GM21717 (cell line): ENCODE results near the gene UBFD1.
A peak's percentile ranks its signal among the peaks of the same experiment; 100 is the strongest.
"Not testable (repeated sequence)": the region's sequence is repeated elsewhere in the genome, so short reads cannot be mapped to it uniquely, and the experiment has no call there.

Source experiments
- ATAC-seq: cut with Tn5 transposase; IDR thresholded peaks from one replicate; pipeline ENCODE4 v1.9.1; 2021; ENCODE audit warnings: mild to moderate bottlenecking, moderate library complexity; ENCODE audit not compliant: unreplicated experiment

The UBFD1 gene, protein sequence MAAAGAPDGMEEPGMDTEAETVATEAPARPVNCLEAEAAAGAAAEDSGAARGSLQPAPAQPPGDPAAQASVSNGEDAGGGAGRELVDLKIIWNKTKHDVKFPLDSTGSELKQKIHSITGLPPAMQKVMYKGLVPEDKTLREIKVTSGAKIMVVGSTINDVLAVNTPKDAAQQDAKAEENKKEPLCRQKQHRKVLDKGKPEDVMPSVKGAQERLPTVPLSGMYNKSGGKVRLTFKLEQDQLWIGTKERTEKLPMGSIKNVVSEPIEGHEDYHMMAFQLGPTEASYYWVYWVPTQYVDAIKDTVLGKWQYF

GRCh38 chr16:23556881-23557778 lies at the start of gene UBFD1, which contains the start of gene EARS2:
Gene UBFD1 (plus strand): TSS chr16:23557727. CDS start chr16:23557743, 16 bp downstream.
Gene EARS2 (minus strand): TSS chr16:23557350. CDS start chr16:23557343, 7 bp downstream.
- ATAC-seq = peak; percentile 88

DNA sequence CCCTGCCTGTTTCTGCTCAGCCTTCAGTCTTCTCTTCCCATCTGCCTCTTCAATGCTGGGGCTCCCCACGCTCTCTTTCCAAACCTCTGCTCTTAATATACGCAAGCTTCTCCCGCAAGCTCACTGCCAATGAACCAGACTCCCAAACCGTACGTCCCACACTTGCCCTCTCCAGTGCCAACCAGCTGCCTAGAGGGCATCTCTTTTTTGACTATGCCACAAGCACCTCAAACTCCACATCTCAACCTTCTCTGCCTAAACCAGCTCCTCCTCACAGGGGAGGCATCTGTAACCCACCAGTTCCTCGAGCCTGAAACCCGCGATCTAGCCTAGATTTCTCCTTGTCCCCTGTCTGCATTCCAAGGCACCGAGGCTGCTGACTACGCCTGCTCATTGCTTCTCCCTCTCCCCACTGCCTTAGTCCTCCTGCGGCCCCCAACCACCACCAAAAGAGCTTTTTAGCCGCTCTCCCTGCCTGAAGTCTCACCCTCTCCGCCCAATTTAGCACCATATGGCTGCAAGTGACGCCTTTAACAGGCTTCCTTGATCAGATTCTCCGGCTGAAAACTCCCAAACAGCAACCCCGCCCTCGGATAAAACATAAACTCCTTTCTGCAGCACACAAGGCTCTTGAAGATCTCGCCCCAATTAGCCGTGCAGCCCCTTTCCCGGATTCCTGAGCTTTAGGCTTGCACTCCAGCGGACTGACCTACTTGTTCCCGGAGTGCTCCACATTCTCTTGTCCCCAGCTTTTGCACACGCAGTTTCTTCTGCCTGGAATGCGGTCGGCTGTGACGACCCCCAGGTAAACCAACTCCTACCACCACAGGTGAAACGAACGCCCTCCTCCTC lies 48.7 kb upstream of the UBFD1 start:
- ATAC-seq = no peak

- no peak for ATAC-seq
Observed at GRCh38 chr16:23509441-23509754, 48.1 kb upstream of the UBFD1 start.

- ATAC-seq = peak; percentile 7
Observed at GRCh38 chr16:23509782-23510163, 47.8 kb upstream of the UBFD1 start.

DNA sequence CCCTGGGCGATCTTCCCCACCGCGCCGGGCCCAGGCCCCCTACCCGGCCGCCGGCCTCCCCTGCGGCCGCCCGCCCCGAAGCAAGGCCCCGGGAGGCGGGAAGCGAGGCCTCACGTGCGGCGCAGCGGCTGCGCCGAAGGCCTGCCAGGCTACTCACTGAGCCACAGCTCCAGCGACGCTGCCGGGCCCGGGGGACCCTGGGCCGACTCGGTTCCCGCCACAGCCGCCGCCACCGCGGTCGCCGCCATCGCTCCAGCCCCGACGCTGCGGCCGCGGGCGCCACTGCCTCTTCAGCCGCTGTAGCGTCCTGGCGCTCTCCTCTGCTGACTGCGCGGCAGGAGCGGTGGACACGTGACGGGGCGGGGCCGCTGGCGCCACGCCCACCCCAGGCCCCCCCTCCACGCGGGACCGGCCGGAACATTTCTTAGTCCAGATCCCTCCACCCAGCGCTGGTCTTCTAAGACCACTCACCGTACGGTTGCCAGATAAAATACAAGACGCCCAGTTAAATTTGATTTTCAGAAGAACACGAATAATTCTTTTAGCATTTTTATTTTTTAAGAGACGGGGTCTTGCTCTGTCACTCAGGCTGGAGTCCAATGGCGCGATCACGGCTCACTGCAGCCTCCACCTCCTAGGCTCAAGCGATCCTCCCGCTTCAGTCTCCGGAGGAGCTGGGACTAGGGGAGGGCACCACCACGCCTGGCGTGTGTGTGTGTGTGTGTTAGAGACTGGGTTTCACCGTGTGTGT lies 47.2 kb upstream of the UBFD1 start, which contains the start of gene GGA2:
Gene GGA2 (minus strand): TSS at position 331 of the 751 bp plus-strand sequence. CDS start 83 bp downstream, at position 248.
- peak; percentile 64 for ATAC-seq

DNA sequence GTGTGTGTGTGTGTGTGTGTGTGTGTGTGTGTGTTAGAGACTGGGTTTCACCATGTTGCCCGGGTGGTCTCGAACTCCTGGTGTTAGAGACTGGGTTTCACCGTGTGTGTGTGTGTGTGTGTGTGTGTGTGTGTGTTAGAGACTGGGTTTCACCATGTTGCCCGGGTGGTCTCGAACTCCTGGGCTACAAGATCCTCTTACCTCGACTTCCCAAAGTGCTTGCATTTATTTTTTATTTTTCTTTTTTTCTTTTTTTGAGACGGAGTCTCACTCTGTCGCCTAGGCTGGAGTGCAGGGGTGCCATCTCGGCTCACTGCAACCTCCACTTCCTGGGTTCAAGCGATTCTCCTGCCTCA lies 46.6 kb upstream of the UBFD1 start:
- ATAC-seq = not testable (repeated sequence)

DNA sequence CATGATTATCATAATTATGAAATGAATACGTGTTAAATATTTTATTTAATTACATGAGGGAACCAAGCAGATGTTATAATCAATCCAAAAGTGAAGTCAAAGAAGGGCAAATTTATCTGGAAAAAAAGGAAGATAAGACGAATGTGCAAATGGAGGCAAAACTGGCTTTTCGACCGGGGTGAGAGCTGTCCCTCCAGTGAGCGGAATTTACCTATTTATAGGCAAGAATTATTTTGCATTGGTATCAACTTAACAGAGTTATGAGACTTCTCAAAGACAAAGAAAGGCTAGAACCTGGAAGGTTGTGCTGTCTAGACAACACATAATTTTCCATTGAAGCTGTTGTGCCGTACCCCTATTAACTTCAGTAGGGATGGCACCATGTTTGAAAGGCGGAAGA lies 45.8 kb upstream of the UBFD1 start:
- no peak for ATAC-seq

DNA sequence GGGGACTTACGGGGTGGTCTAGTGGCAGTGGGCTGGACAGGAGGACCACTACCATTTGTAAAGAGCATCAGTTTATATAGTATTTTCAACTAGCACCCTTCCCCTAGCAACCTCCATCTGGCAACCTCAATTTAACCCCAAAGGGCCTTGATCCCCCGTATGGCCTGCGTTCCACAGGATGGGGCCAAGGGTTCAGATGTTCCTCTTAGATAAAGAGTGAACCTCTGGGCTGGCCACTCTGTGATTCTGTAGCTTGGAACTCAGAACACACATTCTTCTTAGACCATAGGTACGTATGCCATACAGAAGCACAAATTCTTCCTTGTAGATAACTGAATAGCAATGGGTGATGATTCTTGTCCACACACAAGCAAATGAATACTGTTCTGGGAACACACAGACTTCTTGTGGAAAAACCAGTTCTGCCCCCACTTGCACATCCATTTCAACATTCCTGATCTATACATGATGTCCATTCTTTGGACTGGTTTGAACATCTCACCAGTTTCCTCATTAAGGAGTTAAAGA lies 45.3 kb upstream of the UBFD1 start:
- no peak for ATAC-seq

DNA sequence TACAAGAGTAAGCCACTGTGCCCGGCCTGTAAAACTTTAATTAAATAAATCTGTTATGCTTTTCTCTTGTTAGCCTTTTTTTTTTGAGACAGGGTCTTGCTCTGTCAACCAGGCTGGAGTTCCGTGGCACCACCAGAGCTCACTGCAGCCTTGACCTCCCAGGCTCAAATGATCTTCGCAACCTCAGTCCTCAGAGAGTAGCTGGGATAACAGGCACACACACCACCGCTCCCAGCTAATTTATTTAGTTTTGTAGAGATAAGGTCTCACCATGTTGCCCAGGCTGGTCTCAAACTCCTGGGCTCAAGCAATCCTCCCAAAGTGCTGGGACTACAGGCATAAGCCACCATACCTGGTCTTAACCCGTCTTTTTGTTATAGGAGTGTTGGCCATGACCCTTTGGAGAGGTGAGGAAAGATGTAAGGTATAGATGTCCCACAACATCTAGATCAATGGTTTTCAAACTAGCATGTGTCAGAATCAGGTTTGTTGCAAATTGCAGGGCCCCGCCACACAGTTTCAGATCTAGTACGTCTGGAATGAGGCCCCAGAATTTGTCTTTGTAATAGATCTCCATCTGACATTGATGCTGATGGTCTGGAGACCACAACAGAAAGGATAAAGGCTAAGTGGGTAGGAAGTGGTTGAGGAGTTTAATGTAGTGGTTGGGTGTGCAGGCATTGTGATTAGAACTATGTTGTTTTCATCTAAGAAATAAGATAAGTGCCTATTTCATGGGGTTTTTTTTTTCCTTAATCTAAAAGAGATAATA lies 43.0 kb upstream of the UBFD1 start:
- ATAC-seq = no peak

- ATAC-seq = no peak
Observed at GRCh38 chr16:23515881-23516280, 41.6 kb upstream of the UBFD1 start.

DNA sequence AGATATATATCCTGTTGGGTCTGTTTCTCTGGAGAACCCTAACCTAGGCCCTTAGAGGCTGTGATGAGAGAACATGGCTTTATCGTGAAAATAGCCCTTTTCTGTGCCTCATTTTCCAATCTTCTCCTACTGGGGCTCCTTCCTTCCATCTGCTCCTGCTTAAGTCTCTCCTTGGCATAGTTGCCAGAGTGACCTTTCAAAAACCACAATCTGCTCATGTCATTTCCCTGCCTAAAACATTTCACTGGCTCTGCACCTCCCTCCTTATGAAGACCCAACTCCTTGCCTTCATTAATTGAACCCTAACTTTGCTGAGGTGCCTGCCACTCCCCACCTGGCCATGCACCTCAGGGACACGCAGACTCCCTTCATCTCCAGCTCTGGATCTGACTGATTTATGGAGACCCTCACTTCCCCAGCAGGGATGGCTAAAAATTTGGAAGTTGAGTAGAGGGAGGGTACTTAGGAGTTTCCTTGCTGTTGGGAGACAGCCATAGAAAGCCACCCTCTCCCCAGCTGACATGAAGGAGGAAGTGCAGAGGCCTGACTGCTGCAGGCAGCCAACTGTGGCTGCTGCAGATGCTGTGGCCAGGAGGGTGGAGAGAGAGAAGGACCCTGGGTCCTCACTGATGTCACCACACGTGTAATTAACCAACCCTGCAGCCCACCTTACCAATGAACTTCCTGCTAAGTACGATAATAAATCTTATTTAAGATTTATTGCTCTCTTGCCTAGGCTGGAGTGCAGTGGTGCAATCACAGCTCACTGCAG lies 41.0 kb upstream of the UBFD1 start:
- ATAC-seq = no peak

DNA sequence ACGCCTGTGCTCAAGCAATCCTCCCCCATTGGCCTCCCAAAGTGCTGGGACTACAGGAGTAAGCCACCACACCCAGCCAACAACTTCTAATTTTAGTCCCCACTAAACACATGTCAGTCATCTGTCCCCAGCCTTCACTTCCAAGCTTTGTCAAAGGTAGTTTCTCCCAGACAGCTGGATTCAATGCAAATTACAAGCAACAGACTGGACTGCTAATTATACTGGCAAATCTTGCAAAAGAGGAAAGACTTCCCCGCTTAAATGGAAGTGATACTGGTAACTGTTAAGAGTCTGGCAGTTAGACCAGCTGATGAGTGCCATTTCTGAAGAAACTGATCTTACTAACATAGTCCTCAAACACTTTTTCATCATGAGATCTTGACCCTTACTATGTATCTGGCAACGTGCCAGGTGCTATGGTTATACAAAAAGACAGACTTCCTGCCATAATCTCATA lies 39.1 kb upstream of the UBFD1 start:
- peak; percentile 54 for ATAC-seq

DNA sequence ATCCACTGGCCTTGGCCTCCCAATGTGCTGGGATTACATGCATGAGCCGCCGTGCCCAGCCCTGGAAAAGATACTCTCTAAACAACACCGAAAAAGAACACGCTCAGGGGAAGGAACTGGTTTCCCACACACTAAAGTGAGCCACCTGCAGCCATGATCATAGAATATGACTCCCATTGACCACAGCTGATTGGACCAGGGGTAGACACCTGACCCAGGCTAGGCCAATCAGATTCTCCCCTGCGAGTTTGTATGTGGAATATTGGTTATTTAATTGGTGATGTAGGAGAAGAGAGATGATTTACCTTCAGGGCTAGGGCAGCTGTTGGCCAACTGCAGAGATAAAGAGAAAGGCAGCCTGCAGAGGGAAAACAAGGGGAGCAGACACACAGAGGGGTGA lies 38.2 kb upstream of the UBFD1 start:
- no peak for ATAC-seq

GRCh38 chr16:23520500-23520899 lies 37.0 kb upstream of the UBFD1 start:
- no peak for ATAC-seq

GRCh38 chr16:23521037-23521743 lies 36.3 kb upstream of the UBFD1 start:
- ATAC-seq = no peak

DNA sequence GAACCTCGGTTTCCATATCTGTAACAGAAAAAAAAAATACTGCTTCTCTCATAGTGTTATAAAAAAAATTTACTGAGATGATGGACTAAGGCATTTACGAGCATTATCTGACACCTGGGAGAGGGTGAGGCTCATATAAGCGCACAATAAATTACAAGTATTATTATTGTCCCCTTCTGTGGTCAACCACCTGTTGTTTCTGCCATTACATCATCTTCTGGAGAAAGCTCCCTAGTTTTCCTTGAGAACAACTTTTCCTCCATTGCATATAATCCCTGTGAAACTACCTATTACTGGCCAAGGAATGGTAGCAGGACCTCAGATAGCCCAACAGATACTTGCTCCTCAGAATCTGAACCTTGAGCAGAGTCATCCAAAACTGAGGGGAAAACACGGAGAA lies 35.6 kb upstream of the UBFD1 start:
- ATAC-seq = no peak

GRCh38 chr16:23523321-23523720 lies 34.2 kb upstream of the UBFD1 start:
- no peak for ATAC-seq

DNA sequence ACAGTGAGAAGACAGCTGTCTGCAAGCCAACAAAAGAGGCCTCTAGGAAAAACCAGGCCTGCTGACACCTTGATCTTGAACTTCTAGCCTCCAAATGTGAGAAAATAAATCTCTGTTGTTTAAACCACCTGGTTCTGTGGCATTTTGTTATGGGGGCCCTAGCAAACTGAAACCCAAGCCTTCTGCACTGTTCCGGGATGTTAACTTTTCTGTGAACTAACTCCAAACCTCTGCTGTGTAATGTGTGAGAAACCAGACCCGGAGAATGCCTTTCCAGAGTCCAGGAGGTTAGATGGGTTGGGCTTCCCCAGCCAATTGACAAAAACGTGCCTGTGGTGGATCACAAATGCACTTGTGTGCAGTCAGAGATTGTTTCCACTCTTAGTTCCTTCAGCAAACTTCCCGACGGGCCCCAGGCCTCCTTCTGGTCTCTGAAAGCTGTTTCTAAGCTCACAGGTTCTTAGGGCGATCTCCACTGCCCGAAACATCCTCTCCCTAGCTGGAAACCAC lies 33.6 kb upstream of the UBFD1 start:
- no peak for ATAC-seq
